A673 (cell line): ENCODE data around the gene ATF2. TPM values are rescaled to one million over a fixed set of nuclear protein-coding genes. Genes with fewer than 3 reads are reported as not detected.

Source experiments
- Bru-seq: library from RNA; stranded (reverse); fragments of 400-500 nt; gene quantifications from one replicate; lab custom pipeline; 2021; lab: Mats Ljungman, UMichigan
- BruChase-seq, 2 experiments: library from RNA; stranded (reverse); fragments of 400-500 nt; gene quantifications; one replicate each; lab custom pipeline; 2021; lab: Mats Ljungman, UMichigan
- BruUV-seq: library from RNA; stranded (reverse); fragments of 400-500 nt; replicated peaks from 2 replicates; lab custom pipeline; 2021; lab: Mats Ljungman, UMichigan
- CTCF ChIA-PET: fragments of 300-600 bp; sonication (Branson Sonifier 250); formaldehyde crosslinking; loops from one replicate; lab custom pipeline; 2022; ENCODE audit warnings: antibody characterized with exemption; lab: Charles Lee
- POLR2A ChIA-PET: fragments of 300-600 bp; sonication (Branson Sonifier 250); formaldehyde crosslinking; loops from one replicate; lab custom pipeline; 2022; ENCODE audit warnings: antibody characterized with exemption; ENCODE audit not compliant: low non-redundant PET; lab: Charles Lee
- DNase-seq: peaks from one replicate; pipeline ENCODE4 v3.0.0-alpha.2; 2015; ENCODE audit warnings: low spot score
- H3K27ac ChIP-seq: fragments of 200-600 bp; sonication (generic); 2 replicates; pipeline ENCODE4 v1.5.1; 2016; ENCODE audit warnings: mixed run types, low read depth, mild to moderate bottlenecking, mixed read lengths, antibody characterized with exemption, low read length; ENCODE audit not compliant: poor library complexity, severe bottlenecking
- H3K27me3 ChIP-seq: fragments of 200-600 bp; sonication (generic); replicated peaks from 2 replicates; pipeline ENCODE4 v1.6.1; 2017; ENCODE audit warnings: mixed run types, low read depth, mild to moderate bottlenecking, mixed read lengths, antibody characterized with exemption, low read length; ENCODE audit not compliant: insufficient read depth, poor library complexity
- H3K36me3 ChIP-seq: fragments of 200-600 bp; sonication (generic); 2 replicates; pipeline ENCODE4 v1.6.1; 2016; ENCODE audit warnings: mixed run types, mild to moderate bottlenecking, mixed read lengths, antibody characterized with exemption, low read length; ENCODE audit not compliant: insufficient read depth, poor library complexity, severe bottlenecking
- H3K4me1 ChIP-seq: fragments of 200-600 bp; sonication (generic); 2 replicates; pipeline ENCODE4 v1.6.1; 2017; ENCODE audit warnings: mixed run types, mild to moderate bottlenecking, mixed read lengths, antibody characterized with exemption, low read length; ENCODE audit not compliant: insufficient read depth, poor library complexity, severe bottlenecking
- H3K4me3 ChIP-seq: fragments of 200-600 bp; sonication (generic); 2 replicates; pipeline ENCODE4 v1.5.1; 2016; ENCODE audit warnings: low read depth, mixed run types, mild to moderate bottlenecking, mixed read lengths, low read length; ENCODE audit not compliant: poor library complexity, severe bottlenecking
- H3K9me3 ChIP-seq: fragments of 200-600 bp; sonication (generic); 2 replicates; pipeline ENCODE4 v1.6.1; 2016; ENCODE audit warnings: mixed run types, low read depth, mild to moderate bottlenecking, mixed read lengths, antibody characterized with exemption, low read length; ENCODE audit not compliant: poor library complexity, severe bottlenecking
- EZH2 ChIP-seq: fragments of 200-600 bp; sonication (generic); IDR thresholded peaks from 2 replicates; pipeline ENCODE4 v1.6.1; 2017; ENCODE audit warnings: borderline replicate concordance, low read depth, mild to moderate bottlenecking, mixed read lengths, antibody characterized with exemption, low read length; ENCODE audit not compliant: poor library complexity, severe bottlenecking
- intact Hi-C: fragments of 100-400 bp; cut with micrococcal nuclease; formaldehyde crosslinking; loops from one replicate; pipeline ENCODE4 v1.10.0; 2022; ENCODE audit not compliant: unreplicated experiment
- long read RNA-seq: library from polyadenylated mRNA; stranded (forward); transcript quantifications from one replicate; pipeline ENCODE4 v2.0.0, GENCODE V29; 2022
- total RNA-seq: library from RNA; stranded (reverse); gene quantifications from 2 replicates; pipeline ENCODE4 v1.2.3, GENCODE V29; 2021
- TF ChIP-seq, protein P1 (sequence below): fragments of 300-800, 200-600 bp; sonication (generic); conservative IDR thresholded peaks from 2 replicates; pipeline ENCODE4 v1.5.1; 2017; ENCODE audit warnings: low read depth, mild to moderate bottlenecking, antibody characterized with exemption, low read length, moderate library complexity, mixed read lengths

The ATF2 gene, protein sequence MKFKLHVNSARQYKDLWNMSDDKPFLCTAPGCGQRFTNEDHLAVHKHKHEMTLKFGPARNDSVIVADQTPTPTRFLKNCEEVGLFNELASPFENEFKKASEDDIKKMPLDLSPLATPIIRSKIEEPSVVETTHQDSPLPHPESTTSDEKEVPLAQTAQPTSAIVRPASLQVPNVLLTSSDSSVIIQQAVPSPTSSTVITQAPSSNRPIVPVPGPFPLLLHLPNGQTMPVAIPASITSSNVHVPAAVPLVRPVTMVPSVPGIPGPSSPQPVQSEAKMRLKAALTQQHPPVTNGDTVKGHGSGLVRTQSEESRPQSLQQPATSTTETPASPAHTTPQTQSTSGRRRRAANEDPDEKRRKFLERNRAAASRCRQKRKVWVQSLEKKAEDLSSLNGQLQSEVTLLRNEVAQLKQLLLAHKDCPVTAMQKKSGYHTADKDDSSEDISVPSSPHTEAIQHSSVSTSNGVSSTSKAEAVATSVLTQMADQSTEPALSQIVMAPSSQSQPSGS
- total RNA-seq (50.3 and 52.2 TPM in 2 replicates), Bru-seq, nascent RNA (percentile 94 among the genes with signal in this experiment), BruChase-seq, experiment 1, labeled RNA remaining after a 2-hour chase (percentile 90 among the genes with signal in this experiment), BruChase-seq, experiment 2, labeled RNA remaining after a 6-hour chase (percentile 75 among the genes with signal in this experiment)
- long read RNA-seq, full-length matches to known transcripts = 42 of 59 reads
- long read RNA-seq, partial matches to known transcripts = 6 of 59 reads
- long read RNA-seq, other reads (novel, unspliced or antisense) = 11 of 59 reads

DNA sequence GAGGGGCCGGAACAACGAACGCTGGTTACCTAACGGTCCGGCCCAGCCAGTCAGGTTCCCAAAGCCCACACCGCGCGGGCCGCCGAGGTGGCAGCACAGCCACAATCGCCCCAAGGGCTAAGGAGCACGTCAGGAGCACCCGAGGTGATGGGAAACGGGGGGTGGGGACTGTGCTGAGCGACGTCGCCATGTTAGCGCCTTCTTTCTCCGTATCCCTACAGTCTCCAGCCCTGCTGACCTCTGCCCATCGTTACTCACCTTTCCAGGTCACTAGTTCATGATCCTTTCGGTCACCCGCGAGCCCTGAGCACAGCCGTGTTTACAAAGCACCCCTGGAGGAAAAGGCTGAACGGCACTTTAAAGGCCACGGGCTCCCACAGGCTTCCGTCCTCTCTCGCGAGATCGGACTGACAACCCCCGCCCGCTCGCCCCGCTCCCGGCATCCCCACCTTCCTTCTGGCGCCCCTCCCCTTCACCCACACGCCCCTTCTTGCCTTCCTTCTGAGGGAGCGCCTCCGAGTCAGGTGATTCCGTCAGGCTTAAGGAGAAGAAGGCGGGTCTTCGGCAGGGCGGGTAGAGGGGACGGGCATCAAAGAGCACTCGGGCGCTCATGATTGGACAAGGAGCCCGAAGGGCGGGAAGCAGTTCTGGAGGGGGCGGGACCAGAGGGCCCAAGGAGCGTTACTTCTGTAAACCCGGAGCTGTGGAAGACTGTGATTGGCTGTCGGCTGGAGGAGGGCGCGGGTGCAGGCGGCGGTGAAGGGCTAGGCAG is at the start of gene ATF2:
Gene ATF2, minus strand, starts transcription at position 412 of the 772 bp plus-strand sequence. CDS start 31,760 bp downstream, outside the sequence.
- Histone ChIP-seq H3K9me3 (no peaks in the 10 kb centered on the region), H3K4me1 (peaks cover 18% of the 10 kb centered on the region), H3K27ac (peak within 1 kb of the TSS; percentile 89), H3K27me3 (no peaks in the 10 kb centered on the region), H3K4me3 (peak within 1 kb of the TSS; percentile 89), H3K36me3 (no peaks in the 10 kb centered on the region)
- peak; percentile 100 for DNase-seq
- BruUV-seq = no TSS peak
- intact Hi-C loops = no loop called here
- TF ChIP-seq, protein P1, sequence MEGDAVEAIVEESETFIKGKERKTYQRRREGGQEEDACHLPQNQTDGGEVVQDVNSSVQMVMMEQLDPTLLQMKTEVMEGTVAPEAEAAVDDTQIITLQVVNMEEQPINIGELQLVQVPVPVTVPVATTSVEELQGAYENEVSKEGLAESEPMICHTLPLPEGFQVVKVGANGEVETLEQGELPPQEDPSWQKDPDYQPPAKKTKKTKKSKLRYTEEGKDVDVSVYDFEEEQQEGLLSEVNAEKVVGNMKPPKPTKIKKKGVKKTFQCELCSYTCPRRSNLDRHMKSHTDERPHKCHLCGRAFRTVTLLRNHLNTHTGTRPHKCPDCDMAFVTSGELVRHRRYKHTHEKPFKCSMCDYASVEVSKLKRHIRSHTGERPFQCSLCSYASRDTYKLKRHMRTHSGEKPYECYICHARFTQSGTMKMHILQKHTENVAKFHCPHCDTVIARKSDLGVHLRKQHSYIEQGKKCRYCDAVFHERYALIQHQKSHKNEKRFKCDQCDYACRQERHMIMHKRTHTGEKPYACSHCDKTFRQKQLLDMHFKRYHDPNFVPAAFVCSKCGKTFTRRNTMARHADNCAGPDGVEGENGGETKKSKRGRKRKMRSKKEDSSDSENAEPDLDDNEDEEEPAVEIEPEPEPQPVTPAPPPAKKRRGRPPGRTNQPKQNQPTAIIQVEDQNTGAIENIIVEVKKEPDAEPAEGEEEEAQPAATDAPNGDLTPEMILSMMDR = no peak
- TF ChIP-seq EZH2 = no peak
- ChIA-PET POLR2A (no interaction called here), CTCF (interaction anchor here (0.5 kb wide), 1 partner anchor 158 kb away, joined by 3 read pairs; no protein-coding TSS in a partner anchor)

DNA sequence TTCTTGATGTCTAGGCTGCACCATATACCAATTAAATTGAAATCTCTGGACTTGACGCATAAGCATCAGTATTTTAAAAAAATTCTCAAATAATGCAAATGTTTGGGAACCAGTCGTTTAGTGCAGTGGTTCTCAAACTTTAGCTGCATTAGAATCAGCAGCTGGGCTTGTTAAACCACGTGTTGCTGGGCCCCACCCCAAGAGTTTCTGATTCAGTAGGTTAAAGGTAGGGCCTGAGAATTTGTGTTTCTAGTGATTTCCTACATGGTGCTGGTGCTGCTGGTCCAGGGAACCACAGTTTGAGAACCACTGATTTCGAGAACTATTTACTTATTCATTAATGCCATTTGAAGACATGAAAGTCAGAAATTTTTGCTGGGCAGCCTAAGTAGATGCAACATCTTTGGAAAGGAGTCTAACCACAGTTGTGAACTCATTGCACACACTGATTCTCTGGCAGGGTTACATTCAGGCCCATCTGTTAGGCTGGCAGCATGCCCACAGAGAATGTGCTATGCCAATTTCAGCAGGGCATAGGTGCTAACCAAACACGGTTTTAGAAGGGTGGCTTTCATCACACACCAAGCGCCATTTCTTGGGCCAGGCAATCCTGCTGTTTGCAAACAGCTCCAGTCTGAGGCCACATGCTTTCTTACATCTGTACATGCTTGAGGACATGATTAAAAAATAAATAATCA is 39.9 kb upstream of the ATF2 start:
- ChIA-PET CTCF (interaction anchor here (0.6 kb wide), 1 partner anchor 889 kb away, joined by 3 read pairs; no protein-coding TSS in a partner anchor), POLR2A (no interaction called here)
- intact Hi-C loops = no loop called here
- BruUV-seq = no TSS peak
- H3K36me3 ChIP-seq = no peaks in the 10 kb centered on the region
- H3K27me3 ChIP-seq = peaks cover 14% of the 10 kb centered on the region
- no peaks in the 10 kb centered on the region for H3K4me1 ChIP-seq
- TF ChIP-seq, protein P1 = no peak
- no peak for TF ChIP-seq EZH2
- no peak overlapping the region for H3K4me3 ChIP-seq
- H3K27ac ChIP-seq = no peak overlapping the region
- no peaks in the 10 kb centered on the region for H3K9me3 ChIP-seq
- no peak for DNase-seq
